ENCODE results near the gene CYP2C9. TPM values are rescaled to one million over a fixed set of nuclear protein-coding genes. Genes with fewer than 3 reads are reported as not detected.
"Not testable (repeated sequence)": the region's sequence is repeated elsewhere in the genome, so short reads cannot be mapped to it uniquely, and the experiment has no call there.

CYP2C9 gene
- total and polyA plus RNA-seq, 2 of the 13 experiments (the other 11 are each of a cell fraction or from before 2014, with no cell fraction given): not detected

GRCh38 chr10:94898414-94898813 is 40.0 kb upstream of the CYP2C9 start (continued):
- TF ChIP-seq ARID5B (CRISPR knock-in tag; IDR thresholded peaks at IDR 0.05) (peak; percentile 69; the same call in 1 of the 2 replicates), SOX6 (CRISPR knock-in tag; IDR thresholded peaks at IDR 0.05) (peak; percentile 35; the same call in 1 of the 2 replicates), HOXA3 (CRISPR knock-in tag; IDR thresholded peaks at IDR 0.05) (0 out of 2 replicates have a peak, but pooled peaks have one; percentile 22), MAZ (CRISPR knock-in tag; IDR thresholded peaks at IDR 0.05; ENCODE audit: low read depth) (0 out of 2 replicates have a peak, but pooled peaks have one; percentile 36), FOXP4 (CRISPR knock-in tag; IDR thresholded peaks at IDR 0.05) (peak; percentile 55; the same call in 1 of the 2 replicates), ZNF687 (CRISPR knock-in tag; IDR thresholded peaks at IDR 0.05) (peak; percentile 35), ZMYM4 (CRISPR knock-in tag; IDR thresholded peaks at IDR 0.05) (peak; percentile 43; the same call in 1 of the 2 replicates), TBX2 (CRISPR knock-in tag; IDR thresholded peaks at IDR 0.05; ENCODE audit: borderline replicate concordance) (0 out of 2 replicates have a peak, but pooled peaks have one; percentile 38), ZNF605 (CRISPR knock-in tag; IDR thresholded peaks at IDR 0.05) (0 out of 2 replicates have a peak, but pooled peaks have one; percentile 41), ZNF788 (CRISPR knock-in tag; IDR thresholded peaks at IDR 0.05; ENCODE audit: borderline replicate concordance) (peak; percentile 36; the same call in 1 of the 2 replicates)
- TF ChIP-seq SOX6 (IDR thresholded peaks at IDR 0.05); MAZ (IDR thresholded peaks at IDR 0.05; ENCODE audit: borderline replicate concordance, low read depth, low read length): not testable (repeated sequence)
- TF ChIP-seq, protein P1, sequence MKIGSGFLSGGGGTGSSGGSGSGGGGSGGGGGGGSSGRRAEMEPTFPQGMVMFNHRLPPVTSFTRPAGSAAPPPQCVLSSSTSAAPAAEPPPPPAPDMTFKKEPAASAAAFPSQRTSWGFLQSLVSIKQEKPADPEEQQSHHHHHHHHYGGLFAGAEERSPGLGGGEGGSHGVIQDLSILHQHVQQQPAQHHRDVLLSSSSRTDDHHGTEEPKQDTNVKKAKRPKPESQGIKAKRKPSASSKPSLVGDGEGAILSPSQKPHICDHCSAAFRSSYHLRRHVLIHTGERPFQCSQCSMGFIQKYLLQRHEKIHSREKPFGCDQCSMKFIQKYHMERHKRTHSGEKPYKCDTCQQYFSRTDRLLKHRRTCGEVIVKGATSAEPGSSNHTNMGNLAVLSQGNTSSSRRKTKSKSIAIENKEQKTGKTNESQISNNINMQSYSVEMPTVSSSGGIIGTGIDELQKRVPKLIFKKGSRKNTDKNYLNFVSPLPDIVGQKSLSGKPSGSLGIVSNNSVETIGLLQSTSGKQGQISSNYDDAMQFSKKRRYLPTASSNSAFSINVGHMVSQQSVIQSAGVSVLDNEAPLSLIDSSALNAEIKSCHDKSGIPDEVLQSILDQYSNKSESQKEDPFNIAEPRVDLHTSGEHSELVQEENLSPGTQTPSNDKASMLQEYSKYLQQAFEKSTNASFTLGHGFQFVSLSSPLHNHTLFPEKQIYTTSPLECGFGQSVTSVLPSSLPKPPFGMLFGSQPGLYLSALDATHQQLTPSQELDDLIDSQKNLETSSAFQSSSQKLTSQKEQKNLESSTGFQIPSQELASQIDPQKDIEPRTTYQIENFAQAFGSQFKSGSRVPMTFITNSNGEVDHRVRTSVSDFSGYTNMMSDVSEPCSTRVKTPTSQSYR (CRISPR knock-in tag; IDR thresholded peaks at IDR 0.05; ENCODE audit: borderline replicate concordance): peak; percentile 95

Data from HepG2 (cell line).